Activated CD8-positive, alpha-beta T cell treated with anti-CD3 and anti-CD28 coated beads, Interleukin-2, amount 10 ng/mL, durations not matched to agents 7 days and 5 days (primary cell): Measurements from ENCODE around the gene PARP3. TPM values are rescaled to one million over a fixed set of nuclear protein-coding genes. Genes with fewer than 3 reads are reported as not detected.
A peak's percentile ranks its signal among the peaks of the same experiment; 100 is the strongest.

ENCODE experiments used
- ATAC-seq: fragments of 150-1000 bp; cut with Tn5 transposase; one replicate; pipeline ENCODE4 v1.10.0; 2021; ENCODE audit warnings: moderate library complexity
- CTCF ChIA-PET: fragments of 350-600 bp; sonication (Branson Sonifier 250); formaldehyde crosslinking; loops from one replicate; lab custom pipeline; 2021; ENCODE audit warnings: antibody characterized with exemption; lab: Charles Lee
- POLR2A ChIA-PET: fragments of 350-600 bp; sonication (Branson Sonifier 250); formaldehyde crosslinking; loops from one replicate; lab custom pipeline; 2021; ENCODE audit warnings: antibody characterized with exemption; lab: Charles Lee
- DNase-seq: peaks from one replicate; pipeline ENCODE4 v3.0.0-alpha.2; 2020
- H3K27ac Mint-ChIP-seq: one replicate; pipeline ENCODE4 v1.8.0; 2021; ENCODE audit warnings: mild to moderate bottlenecking, mixed read lengths
- H3K27me3 Mint-ChIP-seq: one replicate; pipeline ENCODE4 v1.8.0; 2021; ENCODE audit warnings: low read depth, mixed read lengths
- H3K36me3 Mint-ChIP-seq: one replicate; pipeline ENCODE4 v1.8.0; 2021; ENCODE audit warnings: low read depth, mixed read lengths
- H3K4me1 Mint-ChIP-seq: one replicate; pipeline ENCODE4 v1.8.0; 2021; ENCODE audit warnings: low read depth, mixed read lengths
- H3K4me3 Mint-ChIP-seq: one replicate; pipeline ENCODE4 v1.8.0; 2021; ENCODE audit warnings: mild to moderate bottlenecking, mixed read lengths
- H3K9me3 Mint-ChIP-seq: one replicate; pipeline ENCODE4 v1.8.0; 2022; ENCODE audit warnings: mixed read lengths; ENCODE audit not compliant: insufficient read depth
- total RNA-seq, 2 experiments: library from RNA; stranded (reverse); gene quantifications; one replicate each; pipeline ENCODE4 v1.2.3, GENCODE V29; 2021

The PARP3 gene
- total RNA-seq, 2 experiments from 2014 or later, result 18.8 to 20.4 TPM

GRCh38 chr3:51955175-51955892 lies 13.2 kb downstream of the PARP3 start, which contains the start of gene GPR62:
Gene GPR62 (plus strand): TSS chr3:51955381. CDS start chr3:51955653, 272 bp downstream.
- ChIA-PET CTCF (interaction anchor here (1.0 to 1.2 kb wide), 2 partner anchors 13 to 14 kb away, joined by 3 to 5 read pairs; partner anchors contain the start of gene RRP9), POLR2A (no interaction called here)
- Mint-ChIP-seq H3K4me3 (no peak within 1 kb of the TSS), H3K27me3 (peaks cover 43% of the 10 kb centered on the region), H3K4me1 (peaks cover 13% of the 10 kb centered on the region), H3K9me3 (no peaks in the 10 kb centered on the region), H3K36me3 (no peaks in the 10 kb centered on the region), H3K27ac (no peak within 1 kb of the TSS)
- DNase-seq (no peak), ATAC-seq (no peak)

GRCh38 chr3:51955893-51956770 lies 14.0 kb downstream of the PARP3 start:
- H3K27ac Mint-ChIP-seq, result no peak overlapping the region
- peaks cover 43% of the 10 kb centered on the region for H3K27me3 Mint-ChIP-seq
- CTCF ChIA-PET, result interaction anchor here (1.0 to 1.2 kb wide), 2 partner anchors 13 to 14 kb away, joined by 3 to 5 read pairs; partner anchors contain the start of gene RRP9
- no peaks in the 10 kb centered on the region for H3K9me3 Mint-ChIP-seq
- H3K4me3 Mint-ChIP-seq, result no peak overlapping the region
- peak; percentile 38 for DNase-seq
- POLR2A ChIA-PET, result no interaction called here
- peak; percentile 70 for ATAC-seq
- H3K36me3 Mint-ChIP-seq, result no peaks in the 10 kb centered on the region
- H3K4me1 Mint-ChIP-seq, result peaks cover 13% of the 10 kb centered on the region

DNA sequence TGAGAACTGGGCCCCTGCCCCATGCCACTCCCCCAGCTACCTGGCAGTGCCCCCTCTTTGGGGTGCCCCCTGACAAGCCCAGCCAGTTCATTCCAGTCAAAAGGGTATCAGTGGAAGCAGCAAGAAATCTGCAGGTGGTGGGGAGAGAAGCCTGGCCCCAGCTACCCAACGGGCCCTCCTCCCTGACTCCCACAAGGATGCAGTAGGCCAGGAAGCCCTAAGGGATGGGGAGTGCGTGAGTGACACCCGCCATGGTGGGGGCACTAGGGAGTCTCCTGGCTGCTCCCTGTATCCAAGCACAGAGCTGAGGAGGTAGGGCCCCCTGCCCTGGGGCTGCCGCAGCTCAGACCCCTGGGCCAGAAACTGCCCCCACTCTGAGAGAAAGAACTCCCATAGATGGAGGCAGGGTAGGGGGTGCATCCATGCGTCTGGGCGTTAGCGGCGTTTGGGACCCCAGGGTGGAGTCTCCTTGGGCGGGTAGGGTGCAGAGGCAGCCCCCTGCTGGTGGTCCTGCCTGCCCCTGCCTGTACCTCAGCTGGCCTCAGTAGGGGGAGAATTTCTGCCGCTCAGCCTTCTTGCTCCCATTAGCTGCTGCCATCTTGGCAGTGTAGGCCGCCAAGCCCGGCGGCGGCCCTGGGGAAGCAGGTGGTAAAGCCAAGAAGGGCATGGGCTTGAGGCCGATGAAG lies 15.5 kb downstream of the PARP3 start:
- CTCF ChIA-PET, result interaction anchor here (0.9 kb wide), 1 partner anchor 16 kb away, joined by 3 read pairs; the partner anchor contains the start of gene RRP9
- Mint-ChIP-seq H3K27me3 (peaks cover 47% of the 10 kb centered on the region), H3K4me3 (no peak overlapping the region), H3K27ac (no peak overlapping the region), H3K36me3 (no peaks in the 10 kb centered on the region), H3K4me1 (peaks cover 13% of the 10 kb centered on the region), H3K9me3 (no peaks in the 10 kb centered on the region)
- POLR2A ChIA-PET, result no interaction called here
- ATAC-seq (no peak), DNase-seq (no peak)

- no peaks in the 10 kb centered on the region for H3K36me3 Mint-ChIP-seq
- H3K27me3 Mint-ChIP-seq, result peaks cover 40% of the 10 kb centered on the region
- H3K4me3 Mint-ChIP-seq, result no peak overlapping the region
- ATAC-seq (no peak), DNase-seq (no peak)
- H3K27ac Mint-ChIP-seq, result no peak overlapping the region
- H3K4me1 Mint-ChIP-seq, result peaks cover 13% of the 10 kb centered on the region
- ChIA-PET CTCF (no interaction called here), POLR2A (no interaction called here)
- H3K9me3 Mint-ChIP-seq, result no peaks in the 10 kb centered on the region
Measured at GRCh38 chr3:51958603-51959521, 16.7 kb downstream of the PARP3 start.

DNA sequence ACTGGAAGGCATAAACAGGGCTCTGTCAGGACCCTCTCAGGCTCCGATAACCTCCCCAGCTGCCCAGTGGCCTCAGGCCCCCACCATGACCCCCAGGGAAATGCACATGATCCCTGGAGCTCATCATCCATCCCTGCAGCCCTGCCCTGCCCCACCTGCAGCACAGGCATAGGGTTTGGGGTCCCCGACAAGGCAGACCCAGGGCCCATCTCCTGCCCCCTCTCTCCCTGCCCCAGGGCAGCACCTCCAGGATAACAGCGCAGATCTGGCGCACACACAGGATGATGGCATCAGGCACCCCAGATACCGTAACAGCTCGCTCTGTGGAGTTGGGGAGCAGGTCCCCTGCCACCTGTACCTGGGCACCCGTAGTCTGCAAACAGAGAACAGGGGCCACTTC lies 17.5 kb downstream of the PARP3 start:
- Mint-ChIP-seq H3K4me1 (peaks cover 13% of the 10 kb centered on the region), H3K9me3 (no peaks in the 10 kb centered on the region), H3K27me3 (peaks cover 32% of the 10 kb centered on the region), H3K4me3 (no peak overlapping the region), H3K27ac (no peak overlapping the region), H3K36me3 (no peaks in the 10 kb centered on the region)
- no peak for DNase-seq
- CTCF ChIA-PET, result no interaction called here
- POLR2A ChIA-PET, result no interaction called here
- ATAC-seq, result no peak

DNA sequence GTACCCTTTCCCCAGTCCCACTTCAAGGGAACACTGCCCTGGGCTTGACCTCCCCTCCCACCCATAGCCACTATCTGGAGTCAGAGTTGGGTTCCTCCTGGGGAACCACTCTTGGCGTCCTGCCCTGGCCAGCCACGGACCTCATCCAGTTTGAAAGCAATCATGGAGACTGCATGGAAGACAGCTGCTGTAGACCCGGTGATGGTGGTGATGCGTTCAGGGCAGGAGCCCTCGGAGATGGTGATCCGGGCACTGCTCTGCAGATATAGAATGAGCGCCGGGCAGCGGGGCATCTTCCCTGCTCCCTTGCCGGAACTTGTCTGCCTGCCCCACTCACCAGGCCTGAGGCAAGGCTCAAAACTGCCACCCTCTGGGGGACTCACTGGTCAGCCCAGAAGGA lies 18.2 kb downstream of the PARP3 start:
- Mint-ChIP-seq H3K27ac (no peak overlapping the region), H3K4me1 (peaks cover 11% of the 10 kb centered on the region), H3K27me3 (peaks cover 28% of the 10 kb centered on the region), H3K36me3 (no peaks in the 10 kb centered on the region), H3K4me3 (no peak overlapping the region), H3K9me3 (no peaks in the 10 kb centered on the region)
- ChIA-PET CTCF (no interaction called here), POLR2A (no interaction called here)
- no peak for ATAC-seq
- no peak for DNase-seq

- ChIA-PET POLR2A (no interaction called here), CTCF (interaction anchor here (6.3 kb wide), 1 partner anchor 13 kb away, joined by 35 read pairs; the partner anchor contains the start of genes ABHD14A and ABHD14B)
- ATAC-seq, result no peak
- no peak overlapping the region for H3K4me3 Mint-ChIP-seq
- DNase-seq, result no peak
- H3K27ac Mint-ChIP-seq, result no peak overlapping the region
- H3K36me3 Mint-ChIP-seq, result no peaks in the 10 kb centered on the region
- H3K27me3 Mint-ChIP-seq, result peaks cover 28% of the 10 kb centered on the region
- H3K9me3 Mint-ChIP-seq, result no peaks in the 10 kb centered on the region
- peaks cover 11% of the 10 kb centered on the region for H3K4me1 Mint-ChIP-seq
Measured at GRCh38 chr3:51961011-51961410, 18.8 kb downstream of the PARP3 start.

GRCh38 chr3:51961602-51962569 lies 19.7 kb downstream of the PARP3 start:
- no peaks in the 10 kb centered on the region for H3K9me3 Mint-ChIP-seq

DNA sequence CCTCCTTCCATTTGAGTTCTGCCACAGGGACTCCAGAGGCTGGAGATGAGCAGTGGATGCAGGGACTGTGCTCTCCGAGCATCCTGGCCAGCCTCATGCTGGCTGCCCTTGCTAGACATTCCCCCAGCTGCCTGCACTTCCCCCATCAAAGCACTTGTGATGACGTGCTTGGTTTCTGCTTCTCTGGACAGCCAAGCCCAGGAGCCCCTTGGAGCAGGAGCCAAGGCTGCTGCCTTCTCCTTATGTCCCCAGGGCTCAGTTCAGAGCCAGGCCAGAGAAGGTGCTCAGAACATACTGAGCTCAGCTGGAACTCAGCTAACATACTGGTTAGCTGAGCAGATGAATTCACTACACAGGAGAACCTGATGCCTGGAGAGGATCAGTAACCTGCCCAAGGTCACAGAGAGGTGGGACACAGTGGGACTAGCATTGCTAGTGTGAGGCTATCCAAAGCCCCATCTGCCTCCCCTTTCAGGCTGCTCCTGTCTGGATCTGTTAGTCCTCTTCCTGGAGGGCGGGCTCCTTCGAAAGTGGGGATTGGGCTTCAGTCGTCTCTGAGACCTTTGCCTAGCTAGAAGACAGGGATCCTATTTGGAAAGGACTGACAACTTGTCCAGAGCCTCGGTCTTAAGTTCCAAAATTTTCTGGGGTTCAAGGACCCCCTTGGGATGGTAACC lies 20.8 kb downstream of the PARP3 start:
- no peak overlapping the region for H3K4me3 Mint-ChIP-seq
- no peak for ATAC-seq
- H3K27me3 Mint-ChIP-seq, result peaks cover 18% of the 10 kb centered on the region
- ChIA-PET CTCF (interaction anchor here (1.2 to 6.3 kb wide), 4 partner anchors 11 to 32 kb away, joined by 4 to 35 read pairs (median 4); partner anchors contain the start of genes ABHD14A, ABHD14B and RRP9), POLR2A (no interaction called here)
- no peaks in the 10 kb centered on the region for H3K36me3 Mint-ChIP-seq
- no peak for DNase-seq
- H3K4me1 Mint-ChIP-seq, result peaks cover 4% of the 10 kb centered on the region
- no peak overlapping the region for H3K27ac Mint-ChIP-seq
- no peaks in the 10 kb centered on the region for H3K9me3 Mint-ChIP-seq

More at GRCh38 chr3:51961602-51962569, 19.7 kb downstream of the PARP3 start:
- POLR2A ChIA-PET, result no interaction called here
- no peak overlapping the region for H3K27ac Mint-ChIP-seq
- H3K4me1 Mint-ChIP-seq, result peaks cover 6% of the 10 kb centered on the region
- no peaks in the 10 kb centered on the region for H3K36me3 Mint-ChIP-seq
- DNase-seq (no peak), ATAC-seq (no peak)
- no peak overlapping the region for H3K4me3 Mint-ChIP-seq
- H3K27me3 Mint-ChIP-seq, result peaks cover 22% of the 10 kb centered on the region
- CTCF ChIA-PET, result interaction anchor here (1.2 to 6.3 kb wide), 3 partner anchors 12 to 20 kb away, joined by 4 to 35 read pairs (median 4); partner anchors contain the start of genes ABHD14A, ABHD14B and RRP9
